Smooth muscle cell (in vitro differentiated cells): ENCODE data around the gene UGT1A10. TPM values are rescaled to one million over a fixed set of nuclear protein-coding genes. Genes with fewer than 3 reads are reported as not detected.

Source experiments
- DNase-seq: peaks from one replicate; lab custom pipeline; 2025; ENCODE audit not compliant: unreplicated experiment; lab: John Stamatoyannopoulos, UW
- H2AFZ ChIP-seq: fragments of 200-600 bp; sonication (generic); 2 replicates; pipeline ENCODE4 v1.6.0; 2016; ENCODE audit warnings: antibody characterized with exemption, low read depth, mild to moderate bottlenecking
- H3F3A ChIP-seq: fragments of 200-600 bp; sonication (generic); 2 replicates; pipeline ENCODE4 v1.6.0; 2017; ENCODE audit warnings: antibody characterized with exemption, low read depth
- H3K27ac ChIP-seq: fragments of 200-600 bp; sonication (generic); 2 replicates; pipeline ENCODE4 v1.5.1; 2016; ENCODE audit warnings: low read depth, mild to moderate bottlenecking
- H3K27me3 ChIP-seq: fragments of 200-600 bp; sonication (generic); 2 replicates; pipeline ENCODE4 v1.6.1; 2016; ENCODE audit warnings: low read depth, mild to moderate bottlenecking
- H3K36me3 ChIP-seq: fragments of 200-600 bp; sonication (generic); 2 replicates; pipeline ENCODE4 v1.5.1; 2016; ENCODE audit warnings: low read depth
- H3K4me1 ChIP-seq: fragments of 200-600 bp; sonication (generic); 2 replicates; pipeline ENCODE4 v1.5.1; 2016; ENCODE audit warnings: low read depth
- H3K4me2 ChIP-seq: fragments of 200-600 bp; sonication (generic); 2 replicates; pipeline ENCODE4 v1.6.0; 2016; ENCODE audit warnings: mild to moderate bottlenecking
- H3K4me3 ChIP-seq: fragments of 200-600 bp; sonication (generic); 2 replicates; pipeline ENCODE4 v1.5.1; 2016; ENCODE audit warnings: mild to moderate bottlenecking
- H3K79me2 ChIP-seq: fragments of 200-600 bp; sonication (generic); 2 replicates; pipeline ENCODE4 v1.6.0; 2016; ENCODE audit warnings: low read depth, mild to moderate bottlenecking
- H3K9ac ChIP-seq: fragments of 200-600 bp; sonication (generic); 2 replicates; pipeline ENCODE4 v1.6.0; 2016; ENCODE audit warnings: low read depth
- H3K9me3 ChIP-seq: fragments of 200-600 bp; sonication (generic); replicated peaks from 2 replicates; pipeline ENCODE4 v1.5.1; 2016; ENCODE audit warnings: low read depth
- H4K20me1 ChIP-seq: fragments of 200-600 bp; sonication (generic); 2 replicates; pipeline ENCODE4 v1.6.0; 2016; ENCODE audit warnings: low read depth
- CTCF ChIP-seq: fragments of 200-600 bp; sonication (generic); IDR thresholded peaks from 2 replicates; pipeline ENCODE4 v1.5.1; 2017; ENCODE audit warnings: borderline replicate concordance, mild to moderate bottlenecking, antibody characterized with exemption; ENCODE audit not compliant: insufficient read depth, poor library complexity, severe bottlenecking
- WGBS: methylation state at CpG from one replicate; pipeline ENCODE4 v1.1.7; 2016; ENCODE audit warnings: low lambda C conversion rate; 5-methylcytosine and 5-hydroxymethylcytosine counted together
- polyA plus RNA-seq: library from polyadenylated mRNA; unstranded; fragments of >200 nt; fragmentation: Nextera tagmentation; extraction: Ambion mirVana; gene quantifications from 2 replicates; pipeline ENCODE4 v1.2.1, GENCODE V29; 2016
- total RNA-seq: library from RNA; depleted of rRNA; stranded (reverse); fragments of >200 nt; gene quantifications from 2 replicates; pipeline ENCODE4 v1.2.3, GENCODE V29; 2014

UGT1A10 gene
- total and polyA plus RNA-seq, 2 experiments from 2014 or later: not detected

GRCh38 chr2:233673896-233674295 lies 37.6 kb downstream of the UGT1A10 start:
- Histone ChIP-seq H3F3A (no peaks in the 10 kb centered on the region), H3K9ac (no peak overlapping the region), H3K27ac (no peak overlapping the region), H3K79me2 (no peaks in the 10 kb centered on the region), H4K20me1 (no peaks in the 10 kb centered on the region), H2AFZ (no peak overlapping the region), H3K27me3 (no peaks in the 10 kb centered on the region), H3K36me3 (no peaks in the 10 kb centered on the region), H3K4me1 (no peaks in the 10 kb centered on the region), H3K4me2 (no peak overlapping the region), H3K4me3 (no peak overlapping the region), H3K9me3 (no peaks in the 10 kb centered on the region)
- TF ChIP-seq CTCF: no peak
- no peak for DNase-seq

DNA sequence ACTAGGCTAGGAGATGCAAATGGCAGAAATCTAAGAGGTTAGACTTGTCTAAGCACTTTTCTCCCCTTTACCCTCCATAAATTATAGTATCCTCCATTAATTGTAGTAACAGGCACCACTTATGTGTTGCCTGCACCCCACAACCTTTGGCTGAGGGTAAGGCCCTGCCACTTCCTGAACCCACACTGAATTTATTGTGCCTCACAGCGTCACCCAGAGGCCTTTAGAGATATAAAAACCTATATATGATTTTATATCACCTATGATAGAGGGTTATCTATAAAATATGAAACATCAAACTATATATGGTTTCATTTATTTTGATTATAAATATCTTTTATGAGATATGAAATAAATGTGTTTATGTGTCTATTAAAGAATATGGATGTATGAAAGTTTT lies 38.1 kb downstream of the UGT1A10 start:
- no peaks in the 10 kb centered on the region for H3K27me3 ChIP-seq
- no peak overlapping the region for H3K9ac ChIP-seq
- H3K27ac ChIP-seq: no peak overlapping the region
- no peaks in the 10 kb centered on the region for H3K36me3 ChIP-seq
- H4K20me1 ChIP-seq: no peaks in the 10 kb centered on the region
- no peak for TF ChIP-seq CTCF
- H2AFZ ChIP-seq: no peak overlapping the region
- no peaks in the 10 kb centered on the region for H3K79me2 ChIP-seq
- no peak overlapping the region for H3K4me2 ChIP-seq
- 60% methylated on average over 1 of the region's 1 CpG for WGBS
- no peaks in the 10 kb centered on the region for H3F3A ChIP-seq
- no peaks in the 10 kb centered on the region for H3K4me1 ChIP-seq
- no peak overlapping the region for H3K4me3 ChIP-seq
- no peaks in the 10 kb centered on the region for H3K9me3 ChIP-seq
- no peak for DNase-seq

DNA sequence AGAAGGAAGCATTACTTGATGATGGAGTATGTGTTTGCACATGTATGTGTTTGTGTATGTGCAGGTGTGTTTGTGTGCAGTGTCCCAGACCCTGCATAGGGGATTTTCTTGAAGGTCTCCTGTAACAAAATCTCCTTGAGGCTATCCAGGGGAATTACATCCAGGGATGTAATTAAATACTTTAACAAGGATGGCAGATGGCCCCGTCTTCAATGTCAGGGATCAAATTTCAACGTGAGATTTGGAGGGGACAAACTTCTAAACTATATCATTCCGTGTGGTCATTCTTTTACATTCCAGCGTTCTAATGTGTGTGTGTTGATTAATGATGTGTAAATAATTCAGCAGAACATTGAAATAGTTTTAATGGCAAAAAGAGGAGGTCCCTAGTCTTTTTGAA lies 38.7 kb downstream of the UGT1A10 start:
- Histone ChIP-seq H3K9ac (no peak overlapping the region), H3F3A (no peaks in the 10 kb centered on the region), H3K27ac (no peak overlapping the region), H3K36me3 (no peaks in the 10 kb centered on the region), H3K27me3 (no peaks in the 10 kb centered on the region), H3K4me2 (no peak overlapping the region), H4K20me1 (no peaks in the 10 kb centered on the region), H2AFZ (no peak overlapping the region), H3K79me2 (no peaks in the 10 kb centered on the region), H3K4me3 (no peak overlapping the region), H3K4me1 (no peaks in the 10 kb centered on the region), H3K9me3 (no peaks in the 10 kb centered on the region)
- no peak for DNase-seq
- TF ChIP-seq CTCF: no peak
- WGBS: 47% methylated on average over 4 of the region's 4 CpGs

DNA sequence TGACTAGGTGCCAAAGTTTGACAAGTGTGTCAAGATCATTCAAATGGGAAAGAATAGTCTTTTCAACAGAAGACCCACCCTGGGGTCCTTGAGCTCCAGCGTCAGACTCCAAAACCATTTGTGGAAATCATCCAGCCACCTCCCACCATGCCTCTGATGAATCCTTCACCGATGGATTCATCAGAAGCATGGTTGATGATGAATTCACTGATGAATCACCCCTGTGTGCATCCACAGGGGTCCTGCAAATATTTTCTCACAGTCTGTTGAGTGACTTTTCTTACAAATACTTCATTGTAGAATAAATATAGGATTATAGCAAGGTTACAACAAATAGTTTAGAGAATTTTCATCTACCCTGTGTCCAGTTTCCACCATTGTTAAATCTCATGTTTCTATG lies 39.8 kb downstream of the UGT1A10 start:
- Histone ChIP-seq H3K79me2 (no peaks in the 10 kb centered on the region), H3K4me3 (no peak overlapping the region), H3K27ac (no peak overlapping the region), H3F3A (no peaks in the 10 kb centered on the region), H3K9ac (no peak overlapping the region), H3K4me2 (no peak overlapping the region), H3K9me3 (no peaks in the 10 kb centered on the region), H3K36me3 (no peaks in the 10 kb centered on the region), H3K4me1 (no peaks in the 10 kb centered on the region), H4K20me1 (no peaks in the 10 kb centered on the region), H3K27me3 (no peaks in the 10 kb centered on the region), H2AFZ (no peak overlapping the region)
- no peak for DNase-seq
- 71% methylated on average over 2 of the region's 2 CpGs for WGBS
- TF ChIP-seq CTCF: no peak
